ENCODE measurements around the gene C1QL2. TPM values are rescaled to one million over a fixed set of nuclear protein-coding genes. Genes with fewer than 3 reads are reported as not detected.

The C1QL2 gene
- total and polyA plus RNA-seq, 8 donors: not detected

- no peaks in the 10 kb centered on the region for H3K9me3 ChIP-seq
- intact Hi-C loops (cut with DNase I; ENCODE audit: low total_unique reads): no loop called here
- no peak overlapping the region for H3K27ac ChIP-seq
- no peak overlapping the region for H3K4me3 ChIP-seq
- DNase-seq: no peak
- WGBS, 5 donors: 85 to 93% (median 88%) methylated on average over 1 to 6 of the region's 6 CpGs
- no peak for TF ChIP-seq POLR2A (IDR thresholded peaks at IDR 0.05)
- no peak for TF ChIP-seq POLR2AphosphoS5 (IDR thresholded peaks at IDR 0.05)
- no peak for TF ChIP-seq EP300 (IDR thresholded peaks at IDR 0.05)
- TF ChIP-seq CTCF (IDR thresholded peaks at IDR 0.05): no peak
- H3K4me1 ChIP-seq: no peaks in the 10 kb centered on the region
- peaks cover 0 to 4% (median 0%) of the 10 kb centered on the region in 3 donors for H3K27me3 ChIP-seq
- H3K36me3 ChIP-seq: no peaks in the 10 kb centered on the region
Measured at GRCh38 chr2:119204525-119204924, 46.0 kb upstream of the C1QL2 start.

GRCh38 chr2:119202610-119203310 is 44.2 kb upstream of the C1QL2 start:
- no peaks in the 10 kb centered on the region for H3K36me3 ChIP-seq
- peaks cover 0 to 4% (median 0%) of the 10 kb centered on the region in 3 donors for H3K27me3 ChIP-seq
- H3K4me1 ChIP-seq: peaks cover 0 to 12% (median 8%) of the 10 kb centered on the region in 4 donors
- no peak for DNase-seq
- WGBS, 5 donors: 82 to 93% (median 88%) methylated on average over 1 of the region's 1 CpG
- H3K27ac ChIP-seq: no peak overlapping the region
- TF ChIP-seq POLR2A (IDR thresholded peaks at IDR 0.05) (no peak), POLR2AphosphoS5 (IDR thresholded peaks at IDR 0.05) (no peak), EP300 (IDR thresholded peaks at IDR 0.05) (no peak), CTCF (IDR thresholded peaks at IDR 0.05) (no peak)
- H3K9me3 ChIP-seq: no peaks in the 10 kb centered on the region
- H3K4me3 ChIP-seq: no peak overlapping the region
- intact Hi-C loops (cut with DNase I; ENCODE audit: low total_unique reads): no loop called here

GRCh38 chr2:119201815-119202214 is 43.3 kb upstream of the C1QL2 start:
- 83 to 87% (median 86%) methylated on average over 5 of the region's 5 CpGs for WGBS, 5 donors
- H3K27ac ChIP-seq: no peak overlapping the region
- H3K4me3 ChIP-seq: no peak overlapping the region
- TF ChIP-seq EP300 (IDR thresholded peaks at IDR 0.05) (no peak), CTCF (IDR thresholded peaks at IDR 0.05) (no peak), POLR2AphosphoS5 (IDR thresholded peaks at IDR 0.05) (no peak), POLR2A (IDR thresholded peaks at IDR 0.05) (no peak)
- DNase-seq: no peak
- peaks cover 0 to 16% (median 8%) of the 10 kb centered on the region in 4 donors for H3K4me1 ChIP-seq
- intact Hi-C loops (cut with DNase I; ENCODE audit: low total_unique reads): no loop called here
- no peaks in the 10 kb centered on the region for H3K9me3 ChIP-seq
- no peaks in the 10 kb centered on the region for H3K36me3 ChIP-seq
- peaks cover 0 to 4% (median 0%) of the 10 kb centered on the region in 3 donors for H3K27me3 ChIP-seq

- TF ChIP-seq CTCF (IDR thresholded peaks at IDR 0.05) (no peak), POLR2A (IDR thresholded peaks at IDR 0.05) (no peak), POLR2AphosphoS5 (IDR thresholded peaks at IDR 0.05) (no peak), EP300 (IDR thresholded peaks at IDR 0.05) (no peak)
- peak in 1 of 2 donors; percentile 35 for DNase-seq
- Histone ChIP-seq H3K4me1 (peaks cover 0 to 17% (median 8%) of the 10 kb centered on the region in 4 donors), H3K27me3 (peaks cover 0 to 13% (median 0%) of the 10 kb centered on the region in 3 donors), H3K27ac (no peak overlapping the region), H3K4me3 (no peak overlapping the region), H3K9me3 (no peaks in the 10 kb centered on the region), H3K36me3 (no peaks in the 10 kb centered on the region)
- intact Hi-C loops (cut with DNase I; ENCODE audit: low total_unique reads): no loop called here
- WGBS, 5 donors: 30 to 60% (median 42%) methylated on average over 7 of the region's 7 CpGs
Measured at GRCh38 chr2:119198240-119198840, 39.8 kb upstream of the C1QL2 start.
